T-cell (primary cell): ENCODE results near the gene AK5. TPM values are rescaled to one million over a fixed set of nuclear protein-coding genes. Genes with fewer than 3 reads are reported as not detected.

Experiments used
- ATAC-seq, 4 experiments: fragments of 200-7000 bp in 3 of 4; fragments of 150-1000 bp in 1 of 4; cut with Tn5 transposase; replicated peaks in 1 of 4; 1 replicate in 3 of 4; 2 replicates in 1 of 4; pipeline ENCODE4 v1.10.0; 2021; ENCODE audit warnings: moderate library complexity in 3 of 4, mild to moderate bottlenecking in 2 of 4, moderate number of reproducible peaks in 1 of 4
- CTCF ChIA-PET, 2 donors: fragments of 300-600 bp; sonication (Branson Sonifier 250); formaldehyde crosslinking; loops; one replicate each; lab custom pipeline; 2022; ENCODE audit warnings: antibody characterized with exemption in 2 of 2; lab: Charles Lee
- POLR2A ChIA-PET, 2 donors: fragments of 300-600 bp; sonication (Branson Sonifier 250); formaldehyde crosslinking; loops; one replicate each; lab custom pipeline; 2022; ENCODE audit warnings: antibody characterized with exemption in 2 of 2; lab: Charles Lee
- DNase-seq, 35 experiments: peaks; one replicate each; pipeline versions ENCODE4 v3.0.0 to v3.0.0-alpha.2; 2013 to 2023
- H3K27ac ChIP-seq: one replicate; pipeline ENCODE4 v1.5.1; 2013; ENCODE audit warnings: low read length
- H3K27me3 ChIP-seq, 2 experiments: replicated peaks in 1 of 2; 1 replicate in 1 of 2; 2 replicates in 1 of 2; pipeline versions ENCODE4 v1.6.1 to v1.7.0; 2013; ENCODE audit warnings: low read length in 1 of 2, mixed read lengths in 1 of 2; ENCODE audit not compliant: control insufficient read depth in 2 of 2, insufficient read depth in 2 of 2; ENCODE audit errors: extremely low read depth in 1 of 2
- H3K36me3 ChIP-seq, 2 donors: 1 replicate in 1 of 2; 2 replicates in 1 of 2; pipeline versions ENCODE4 v1.6.1 to v1.7.0; 2013; ENCODE audit warnings: low read length in 1 of 2; ENCODE audit not compliant: control insufficient read depth in 2 of 2, insufficient read depth in 1 of 2; ENCODE audit errors: extremely low read depth in 1 of 2
- H3K4me1 ChIP-seq, 2 experiments: 1 replicate in 1 of 2; 2 replicates in 1 of 2; pipeline versions ENCODE4 v1.6.1 to v1.7.0; 2013; ENCODE audit warnings: low read length in 2 of 2, mixed read lengths in 1 of 2; ENCODE audit not compliant: insufficient read depth in 2 of 2, control insufficient read depth in 1 of 2; ENCODE audit errors: extremely low read depth in 1 of 2
- H3K4me3 ChIP-seq, 2 donors: 1 replicate in 1 of 2; 2 replicates in 1 of 2; pipeline versions ENCODE4 v1.5.1 to v1.7.0; 2013; ENCODE audit warnings: mild to moderate bottlenecking in 2 of 2, low read length in 1 of 2, moderate library complexity in 1 of 2; ENCODE audit not compliant: control insufficient read depth in 1 of 2; ENCODE audit errors: extremely low read depth in 1 of 2
- H3K9me3 ChIP-seq: 2 replicates; pipeline ENCODE4 v1.7.0; 2013
- H3K27ac Mint-ChIP-seq, 2 donors: one replicate each; pipeline ENCODE4 v1.8.0; 2020 to 2021; ENCODE audit warnings: mild to moderate bottlenecking in 2 of 2, mixed read lengths in 2 of 2
- H3K27me3 Mint-ChIP-seq, 2 donors: one replicate each; pipeline ENCODE4 v1.8.0; 2021 to 2022; ENCODE audit warnings: mixed read lengths in 2 of 2
- H3K36me3 Mint-ChIP-seq: one replicate; pipeline ENCODE4 v1.8.0; 2021; ENCODE audit warnings: mixed read lengths
- H3K4me1 Mint-ChIP-seq, 3 donors: one replicate each; pipeline ENCODE4 v1.8.0; 2020 to 2022; ENCODE audit warnings: mixed read lengths in 3 of 3, mild to moderate bottlenecking in 1 of 3
- H3K4me3 Mint-ChIP-seq, 3 donors: one replicate each; pipeline ENCODE4 v1.8.0; 2020 to 2022; ENCODE audit warnings: mild to moderate bottlenecking in 3 of 3, mixed read lengths in 3 of 3, moderate library complexity in 3 of 3
- H3K9me3 Mint-ChIP-seq, 3 donors: one replicate each; pipeline ENCODE4 v1.8.0; 2020 to 2022; ENCODE audit warnings: mixed read lengths in 3 of 3
- WGBS: methylation state at CpG from one replicate; pipeline ENCODE4 v1.1.5; 2013; ENCODE audit warnings: missing lambda C conversion rate; ENCODE audit not compliant: insufficient coverage; 5-methylcytosine and 5-hydroxymethylcytosine counted together
- total RNA-seq, 35 experiments: library from RNA in 6 of 35; stranded (reverse) in 6 of 35; fragments of 120-200 nt in 1 of 35; gene quantifications; one replicate each; pipeline versions ENCODE4 v1.2.1 to v1.2.4 and lab custom pipeline; 2013 to 2026

AK5 gene
- total RNA-seq, 5 donors from 2014 or later (not counting 1 experiment from before 2014, with no cell fraction given): 13.9 to 29.2 (median 26.3) TPM

- Histone ChIP-seq H3K9me3 (no peaks in the 10 kb centered on the region), H3K36me3 (no peaks in the 10 kb centered on the region), H3K4me3 (no peak overlapping the region), H3K4me1 (no peaks in the 10 kb centered on the region), H3K27me3 (no peaks in the 10 kb centered on the region), H3K27ac (no peak overlapping the region)
- H3K4me1 Mint-ChIP-seq: peaks cover 11 to 27% (median 12%) of the 10 kb centered on the region in 3 donors
- H3K4me3 Mint-ChIP-seq: no peak overlapping the region
- ChIA-PET CTCF (no interaction called here), POLR2A (no interaction called here)
- H3K36me3 Mint-ChIP-seq: peaks cover 12% of the 10 kb centered on the region
- DNase-seq (no peak), ATAC-seq (no peak)
- H3K27ac Mint-ChIP-seq: no peak overlapping the region
- no peaks in the 10 kb centered on the region for H3K9me3 Mint-ChIP-seq
- WGBS: no CpG with 5 or more reads among the region's 2 CpGs
- no peaks in the 10 kb centered on the region for H3K27me3 Mint-ChIP-seq
Measured at GRCh38 chr1:77467021-77467595, 185.3 kb downstream of the AK5 start.

- Mint-ChIP-seq H3K27ac (peak overlapping the region in 1 of 2 donors; percentile 12), H3K27me3 (no peaks in the 10 kb centered on the region), H3K9me3 (peaks cover 0 to 1% (median 0%) of the 10 kb centered on the region in 3 donors), H3K4me3 (no peak overlapping the region), H3K36me3 (peaks cover 13% of the 10 kb centered on the region), H3K4me1 (peaks cover 11 to 27% (median 12%) of the 10 kb centered on the region in 3 donors)
- H3K27me3 ChIP-seq: no peaks in the 10 kb centered on the region
- DNase-seq (no peak), ATAC-seq (no peak)
- CTCF ChIA-PET: interaction anchor here in 1 of 2 donors (1.0 kb wide), 1 partner anchor 13 kb away, joined by 3 read pairs; no protein-coding TSS in a partner anchor
- no peak overlapping the region for H3K4me3 ChIP-seq
- H3K9me3 ChIP-seq: no peaks in the 10 kb centered on the region
- POLR2A ChIA-PET: no interaction called here
- WGBS: no CpG with 5 or more reads among the region's 2 CpGs
- no peak overlapping the region for H3K27ac ChIP-seq
- no peaks in the 10 kb centered on the region for H3K4me1 ChIP-seq
- no peaks in the 10 kb centered on the region for H3K36me3 ChIP-seq
Measured at GRCh38 chr1:77467741-77468140, 185.9 kb downstream of the AK5 start.

GRCh38 chr1:77468257-77468948 lies 186.6 kb downstream of the AK5 start:
- H3K4me3 ChIP-seq: no peak overlapping the region
- ChIA-PET CTCF (interaction anchor here in 1 of 2 donors (0.7 to 1.0 kb wide), 2 partner anchors 14 to 225 kb away, joined by 3 read pairs; no protein-coding TSS in a partner anchor), POLR2A (interaction anchor here in 1 of 2 donors (0.7 kb wide), 1 partner anchor 16 kb away, joined by 3 read pairs; no protein-coding TSS in a partner anchor)
- H3K27ac ChIP-seq: no peak overlapping the region
- H3K9me3 Mint-ChIP-seq: peaks cover 0 to 3% (median 0%) of the 10 kb centered on the region in 3 donors
- peaks cover 8 to 26% (median 12%) of the 10 kb centered on the region in 3 donors for H3K4me1 Mint-ChIP-seq
- no peaks in the 10 kb centered on the region for H3K9me3 ChIP-seq
- ATAC-seq: no peak
- WGBS: 76% methylated on average over 3 of the region's 4 CpGs
- H3K36me3 Mint-ChIP-seq: peaks cover 19% of the 10 kb centered on the region
- no peaks in the 10 kb centered on the region for H3K27me3 ChIP-seq
- H3K27me3 Mint-ChIP-seq: no peaks in the 10 kb centered on the region
- H3K36me3 ChIP-seq: no peaks in the 10 kb centered on the region
- no peaks in the 10 kb centered on the region for H3K4me1 ChIP-seq
- DNase-seq: no peak
- no peak overlapping the region for H3K27ac Mint-ChIP-seq
- no peak overlapping the region for H3K4me3 Mint-ChIP-seq

GRCh38 chr1:77468949-77469710 lies 187.3 kb downstream of the AK5 start:
- Histone ChIP-seq H3K27ac (no peak overlapping the region), H3K27me3 (no peaks in the 10 kb centered on the region), H3K36me3 (no peaks in the 10 kb centered on the region), H3K4me1 (no peaks in the 10 kb centered on the region), H3K4me3 (no peak overlapping the region), H3K9me3 (no peaks in the 10 kb centered on the region)
- no peaks in the 10 kb centered on the region for H3K27me3 Mint-ChIP-seq
- ChIA-PET POLR2A (interaction anchor here in 1 of 2 donors (0.7 kb wide), 1 partner anchor 17 kb away, joined by 3 read pairs; no protein-coding TSS in a partner anchor), CTCF (interaction anchor here (0.6 to 1.0 kb wide), 3 partner anchors 14 to 226 kb away, joined by 3 read pairs; no protein-coding TSS in a partner anchor)
- peaks cover 5 to 23% (median 7%) of the 10 kb centered on the region in 3 donors for H3K4me1 Mint-ChIP-seq
- ATAC-seq (no peak), DNase-seq (no peak)
- no peak overlapping the region for H3K4me3 Mint-ChIP-seq
- H3K27ac Mint-ChIP-seq: peak overlapping the region in 1 of 2 donors; percentile 3
- peaks cover 0 to 3% (median 0%) of the 10 kb centered on the region in 3 donors for H3K9me3 Mint-ChIP-seq
- WGBS: 100% methylated on average over 3 of the region's 5 CpGs
- peaks cover 21% of the 10 kb centered on the region for H3K36me3 Mint-ChIP-seq

GRCh38 chr1:77471691-77472090 lies 189.9 kb downstream of the AK5 start:
- no peak for ATAC-seq
- H3K36me3 Mint-ChIP-seq: peaks cover 24% of the 10 kb centered on the region
- no CpG with 5 or more reads among the region's 2 CpGs for WGBS

GRCh38 chr1:77473690-77474089 lies 191.9 kb downstream of the AK5 start:
- Histone ChIP-seq H3K9me3 (no peaks in the 10 kb centered on the region), H3K36me3 (no peaks in the 10 kb centered on the region), H3K4me1 (peaks cover 0 to 3% of the 10 kb centered on the region in 2 experiments), H3K27me3 (no peaks in the 10 kb centered on the region), H3K27ac (no peak overlapping the region), H3K4me3 (no peak overlapping the region)
- Mint-ChIP-seq H3K4me1 (peaks cover 10 to 14% (median 12%) of the 10 kb centered on the region in 3 donors), H3K36me3 (peaks cover 31% of the 10 kb centered on the region), H3K9me3 (peaks cover 0 to 5% (median 3%) of the 10 kb centered on the region in 3 donors), H3K4me3 (no peak overlapping the region), H3K27ac (no peak overlapping the region), H3K27me3 (peaks cover 0 to 3% of the 10 kb centered on the region in 2 donors)
- POLR2A ChIA-PET: no interaction called here
- ATAC-seq (no peak), DNase-seq (no peak)
- 60% methylated on average over 1 of the region's 3 CpGs for WGBS
- CTCF ChIA-PET: interaction anchor here (0.6 to 1.1 kb wide), 4 partner anchors 11 to 325 kb away, joined by 3 to 7 read pairs (median 4); no protein-coding TSS in a partner anchor

More at GRCh38 chr1:77471691-77472090, 189.9 kb downstream of the AK5 start:
- Histone ChIP-seq H3K36me3 (no peaks in the 10 kb centered on the region), H3K27ac (no peak overlapping the region), H3K4me1 (peaks cover 0 to 3% of the 10 kb centered on the region in 2 experiments), H3K9me3 (no peaks in the 10 kb centered on the region), H3K27me3 (no peaks in the 10 kb centered on the region), H3K4me3 (no peak overlapping the region)
- H3K9me3 Mint-ChIP-seq: peaks cover 0 to 3% (median 0%) of the 10 kb centered on the region in 3 donors
- H3K27me3 Mint-ChIP-seq: no peaks in the 10 kb centered on the region
- no peak overlapping the region for H3K4me3 Mint-ChIP-seq
- peaks cover 8 to 9% (median 9%) of the 10 kb centered on the region in 3 donors for H3K4me1 Mint-ChIP-seq
- ChIA-PET POLR2A (no interaction called here), CTCF (no interaction called here)
- no peak overlapping the region for H3K27ac Mint-ChIP-seq
- no peak for DNase-seq
